ENCODE results near the gene GABRB2. TPM values are rescaled to one million over a fixed set of nuclear protein-coding genes. Genes with fewer than 3 reads are reported as not detected.

The GABRB2 gene
- total RNA-seq, 1 donor from 2014 or later: 0.49 TPM

GRCh38 chr5:161471211-161471950 lies 75.1 kb downstream of the GABRB2 start:
- no peak for DNase-seq

GRCh38 chr5:161467703-161468102 lies 78.8 kb downstream of the GABRB2 start:
- no peak for DNase-seq

- no peak for DNase-seq
These were observed 85.8 kb downstream of the GABRB2 start for GRCh38 chr5:161460741-161461140.

GRCh38 chr5:161446655-161447054 lies 99.9 kb downstream of the GABRB2 start:
- DNase-seq: no peak

- DNase-seq: no peak
These were observed 104.1 kb downstream of the GABRB2 start for GRCh38 chr5:161442471-161442870.

- DNase-seq: no peak
These were observed 113.7 kb downstream of the GABRB2 start for GRCh38 chr5:161432798-161433197.

GRCh38 chr5:161431963-161432362 lies 114.6 kb downstream of the GABRB2 start:
- DNase-seq: no peak

- DNase-seq: no peak
These were observed 125.5 kb downstream of the GABRB2 start for GRCh38 chr5:161421067-161421466.

GRCh38 chr5:161420521-161420920 lies 126.0 kb downstream of the GABRB2 start:
- no peak for DNase-seq

- no peak for DNase-seq
These were observed 131.6 kb downstream of the GABRB2 start for GRCh38 chr5:161414896-161415295.

GRCh38 chr5:161414037-161414436 lies 132.5 kb downstream of the GABRB2 start:
- DNase-seq: no peak

- no peak for DNase-seq
These were observed 133.7 kb downstream of the GABRB2 start for GRCh38 chr5:161412792-161413191.

GRCh38 chr5:161411156-161411555 lies 135.4 kb downstream of the GABRB2 start:
- DNase-seq: no peak

GRCh38 chr5:161410640-161411039 lies 135.9 kb downstream of the GABRB2 start:
- DNase-seq: no peak

GRCh38 chr5:161409471-161409870 lies 137.1 kb downstream of the GABRB2 start:
- DNase-seq: no peak

GRCh38 chr5:161406880-161407279 lies 139.6 kb downstream of the GABRB2 start:
- DNase-seq: no peak

GRCh38 chr5:161403996-161404395 lies 142.5 kb downstream of the GABRB2 start:
- DNase-seq: no peak

GRCh38 chr5:161403121-161403520 lies 143.4 kb downstream of the GABRB2 start:
- no peak for DNase-seq

- DNase-seq: no peak
These were observed 145.9 kb downstream of the GABRB2 start for GRCh38 chr5:161400583-161400982.

GRCh38 chr5:161399996-161400562 lies 146.4 kb downstream of the GABRB2 start:
- DNase-seq: no peak

GRCh38 chr5:161397448-161397847 lies 149.1 kb downstream of the GABRB2 start:
- DNase-seq: no peak

GRCh38 chr5:161396171-161396570 lies 150.4 kb downstream of the GABRB2 start:
- DNase-seq: no peak

- no peak for DNase-seq
These were observed 154.8 kb downstream of the GABRB2 start for GRCh38 chr5:161391724-161392123.

- no peak for DNase-seq
These were observed 155.5 kb downstream of the GABRB2 start for GRCh38 chr5:161391016-161391415.

All from skin of body (tissue), 2 donors.